GM19035 (cell line): ENCODE data around the gene PCDHGC5.

Source experiments
- ATAC-seq: cut with Tn5 transposase; IDR thresholded peaks from one replicate; pipeline ENCODE4 v1.9.1; 2021; ENCODE audit not compliant: unreplicated experiment

PCDHGC5 gene

GRCh38 chr5:141488591-141489561 lies at the start of gene PCDHGC5:
PCDHGC5 (plus strand) TSS chr5:141489081; CDS start chr5:141489241, 160 bp downstream.
- no peak for ATAC-seq

DNA sequence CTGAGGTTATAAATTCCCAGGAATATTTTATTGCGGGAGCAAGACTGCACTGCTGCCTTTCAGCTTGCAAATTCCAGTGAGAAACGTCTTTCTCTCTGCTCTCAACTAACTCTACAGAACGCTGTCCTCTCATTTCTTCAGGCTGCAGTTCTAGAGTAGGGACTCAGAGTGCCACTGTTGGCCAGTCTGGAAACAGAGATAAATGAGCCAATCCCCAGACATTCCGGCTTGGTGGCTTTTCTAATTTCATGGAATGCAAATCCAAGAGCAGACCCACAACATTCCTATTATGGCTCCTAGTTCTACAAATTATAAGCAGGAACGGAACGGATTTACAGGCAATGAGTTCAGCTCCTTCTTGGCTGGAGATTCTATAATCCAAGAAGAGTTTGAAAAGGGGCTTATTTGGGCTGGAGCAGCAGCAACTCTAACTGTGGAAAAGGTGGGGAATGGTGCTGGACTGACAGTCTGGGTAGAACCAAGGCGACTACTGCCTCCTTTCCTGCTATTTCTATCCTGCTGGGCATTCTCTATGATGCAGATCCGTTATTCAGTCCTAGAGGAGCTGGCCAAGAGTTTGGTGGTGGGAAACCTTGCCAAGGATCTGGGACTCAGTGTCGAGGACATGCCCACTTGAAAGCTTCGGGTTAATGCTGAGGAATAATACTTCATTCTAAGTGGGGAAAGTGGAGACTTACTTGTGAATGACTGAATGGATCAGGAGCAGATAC lies 49.3 kb upstream of the PCDHGC5 start:
- no peak for ATAC-seq

DNA sequence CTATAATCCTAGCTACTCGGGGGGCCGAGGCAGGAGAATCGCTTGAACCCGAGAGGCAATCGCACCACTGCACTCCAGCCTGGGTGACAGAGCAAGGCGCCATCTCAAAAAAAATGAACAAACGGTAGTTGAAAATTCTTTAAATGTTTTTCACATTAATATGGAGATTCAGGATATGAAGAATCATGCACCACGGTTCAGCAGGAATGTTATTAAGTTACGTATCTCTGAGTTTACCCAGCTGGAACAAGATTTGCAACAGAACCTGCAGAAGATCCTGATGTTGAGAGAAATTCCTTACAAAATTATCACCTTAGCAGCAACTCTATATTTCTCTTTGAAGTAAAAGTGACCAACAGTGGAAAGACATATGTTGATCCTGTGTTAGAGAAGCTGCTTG lies 48.5 kb upstream of the PCDHGC5 start:
- no peak for ATAC-seq

DNA sequence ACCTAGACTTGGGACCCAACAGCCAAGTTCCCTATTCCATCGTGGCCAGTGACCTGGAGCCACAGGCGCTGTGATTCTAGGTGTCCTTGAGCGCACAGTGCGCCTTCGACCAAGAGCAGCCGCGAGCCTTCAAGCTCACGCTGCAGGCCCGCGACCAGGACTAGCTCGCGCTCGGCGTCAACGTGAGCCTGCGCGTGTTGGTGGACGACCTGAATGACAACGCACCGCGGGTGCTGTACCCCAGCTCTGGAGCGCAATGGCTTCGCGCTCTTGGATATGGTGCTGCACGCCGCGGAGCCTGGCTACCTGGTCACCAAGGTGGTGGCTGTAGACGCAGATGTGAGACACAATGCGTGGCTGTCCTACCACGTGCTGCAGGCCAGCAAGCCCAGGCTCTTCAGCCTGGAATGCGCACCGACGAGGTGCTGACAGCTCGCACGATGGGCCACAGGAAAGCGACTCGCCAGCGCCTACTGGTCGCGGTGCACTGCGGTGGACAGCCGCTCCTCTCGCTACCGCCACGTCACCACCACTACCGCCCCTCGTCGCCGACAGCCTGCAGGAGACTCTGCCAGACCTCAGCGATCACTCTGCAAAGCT lies 47.2 kb upstream of the PCDHGC5 start:
- no peak for ATAC-seq

- ATAC-seq = no peak
These were observed 23.5 kb upstream of the PCDHGC5 start for GRCh38 chr5:141465351-141465750.

GRCh38 chr5:141475625-141476131 lies 13.2 kb upstream of the PCDHGC5 start, which contains the start of gene PCDHGC3:
PCDHGC3 (plus strand) TSS chr5:141475966; CDS start chr5:141476117, 151 bp downstream.
- ATAC-seq = peak; percentile 97

GRCh38 chr5:141476132-141476911 lies 12.6 kb upstream of the PCDHGC5 start:
- ATAC-seq = peak; percentile 30

- no peak for ATAC-seq
These were observed 11.8 kb upstream of the PCDHGC5 start for GRCh38 chr5:141477044-141477575.

- ATAC-seq = no peak
These were observed 11.1 kb upstream of the PCDHGC5 start for GRCh38 chr5:141477815-141478214.

- no peak for ATAC-seq
These were observed 10.4 kb upstream of the PCDHGC5 start for GRCh38 chr5:141478321-141478945.

DNA sequence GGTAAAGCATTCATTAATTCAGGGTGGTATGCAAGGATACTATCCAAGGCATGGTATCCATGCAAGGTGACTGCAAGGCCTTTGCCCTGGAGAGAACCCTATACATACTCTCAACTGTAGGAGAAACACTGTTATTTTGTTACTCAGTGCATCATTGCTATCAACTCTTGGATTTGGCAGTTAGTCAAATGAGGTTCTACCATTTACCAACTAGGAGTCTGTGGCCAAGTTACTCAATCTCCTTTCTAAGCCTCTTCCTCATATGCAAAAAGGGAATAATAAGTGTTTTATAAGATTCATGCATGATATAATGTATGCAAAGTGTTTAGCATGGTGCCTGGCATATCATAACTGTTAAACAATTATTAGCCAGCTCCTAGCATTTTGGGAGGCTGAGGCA lies 9.1 kb upstream of the PCDHGC5 start:
- ATAC-seq = no peak

GRCh38 chr5:141483902-141484301 lies 5.0 kb upstream of the PCDHGC5 start:
- no peak for ATAC-seq

DNA sequence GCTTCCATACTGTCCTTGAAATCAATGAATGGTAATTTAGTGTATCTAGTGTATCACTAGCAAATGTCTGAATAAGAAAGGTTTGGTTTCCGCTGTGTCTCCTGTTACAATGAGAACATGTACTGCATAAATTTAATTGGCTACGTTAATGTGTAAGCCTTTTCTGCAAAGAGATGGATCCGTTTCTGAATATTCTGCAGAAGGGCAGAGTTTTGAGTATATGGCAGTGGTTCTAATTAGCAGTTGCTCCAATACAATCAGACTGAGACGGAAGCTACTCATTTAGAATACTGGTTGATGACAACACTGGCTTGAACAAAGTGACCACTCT lies 4.6 kb upstream of the PCDHGC5 start:
- ATAC-seq = no peak

DNA sequence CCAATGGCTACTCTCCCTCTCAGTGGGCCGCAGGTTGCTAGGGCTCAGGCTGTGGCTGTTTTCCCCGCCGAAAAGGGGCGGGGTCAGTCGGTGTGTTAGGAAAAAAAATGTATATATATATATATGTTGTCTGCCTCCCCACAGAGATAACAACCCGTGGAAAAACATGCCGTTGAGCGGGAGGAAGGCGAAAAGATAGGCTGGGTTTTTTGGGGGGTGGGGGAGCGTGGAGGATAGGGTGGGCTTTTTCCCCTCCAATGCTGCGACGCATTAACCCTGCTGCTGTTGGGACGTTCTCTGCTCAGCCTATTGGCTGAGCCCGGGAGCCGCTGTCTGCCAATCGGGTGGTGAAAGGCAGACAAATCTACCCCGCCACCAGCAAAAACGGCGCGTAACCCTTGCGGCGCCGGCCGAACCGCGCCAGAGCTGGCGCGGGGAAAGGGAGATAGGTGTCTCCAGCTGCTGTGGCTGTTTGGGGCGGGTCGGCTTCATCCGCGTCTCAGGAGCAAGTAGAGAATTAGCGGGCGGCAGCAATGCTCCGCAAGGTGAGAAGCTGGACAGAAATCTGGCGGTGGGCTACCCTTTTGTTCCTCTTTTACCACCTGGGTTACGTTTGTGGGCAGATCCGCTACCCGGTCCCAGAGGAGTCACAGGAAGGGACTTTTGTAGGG lies 4.1 kb upstream of the PCDHGC5 start, which contains the start of gene PCDHGC4:
PCDHGC4 (plus strand) TSS at position 390 of the 671 bp plus-strand sequence; CDS start at position 534, 144 bp downstream.
- ATAC-seq = no peak

GRCh38 chr5:141485321-141486055 lies 3.4 kb upstream of the PCDHGC5 start:
- ATAC-seq = no peak

DNA sequence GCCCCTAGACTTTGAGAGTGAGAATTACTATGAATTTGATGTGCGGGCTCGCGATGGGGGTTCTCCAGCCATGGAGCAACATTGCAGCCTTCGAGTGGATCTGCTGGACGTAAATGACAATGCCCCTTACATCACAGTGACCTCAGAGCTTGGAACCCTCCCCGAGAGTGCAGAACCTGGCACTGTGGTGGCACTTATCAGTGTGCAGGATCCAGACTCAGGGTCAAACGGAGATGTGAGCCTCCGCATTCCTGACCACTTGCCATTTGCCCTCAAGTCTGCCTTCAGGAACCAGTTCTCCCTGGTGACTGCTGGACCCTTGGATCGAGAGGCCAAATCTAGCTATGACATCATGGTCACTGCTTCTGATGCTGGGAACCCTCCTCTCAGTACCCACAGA lies 2.8 kb upstream of the PCDHGC5 start:
- ATAC-seq = no peak

- ATAC-seq = no peak
These were observed 1.8 kb upstream of the PCDHGC5 start for GRCh38 chr5:141487131-141487530.

- ATAC-seq = no peak
These were observed 960 bp downstream of the PCDHGC5 start for GRCh38 chr5:141489841-141490240.
